Mesenteric fat pad (tissue), 1 donor: ENCODE measurements around the gene CNN2. TPM values are rescaled to one million over a fixed set of nuclear protein-coding genes. Genes with fewer than 3 reads are reported as not detected.

Experiments used
- DNase-seq: peaks from one replicate; pipeline ENCODE4 v3.0.0-alpha.2; 2020; ENCODE audit warnings: low spot score
- total RNA-seq: library from RNA; stranded (reverse); fragmentation: NEBNext Ultra II Directional; extraction: Animal tissue kit (Norgen Biotek cat#: 25700); gene quantifications from one replicate; pipeline ENCODE4 v1.2.1, GENCODE V29; 2021
- donor health status: DM: yes; HTN: yes; CAD: no.

CNN2 gene
- total RNA-seq, 1 donor from 2014 or later = 124 TPM

- no peak for DNase-seq
These were observed 38.5 kb downstream of the CNN2 start for GRCh38 chr19:1064661-1065605.

GRCh38 chr19:1065606-1066109 lies 39.2 kb downstream of the CNN2 start:
- DNase-seq = no peak

GRCh38 chr19:1066251-1066747 lies 39.9 kb downstream of the CNN2 start:
- no peak for DNase-seq

GRCh38 chr19:1066748-1067340 lies 40.4 kb downstream of the CNN2 start, which contains the start of gene ARHGAP45:
TSS of gene ARHGAP45 (plus strand) at chr19:1067167. CDS start at chr19:1067406, 239 bp downstream.
- DNase-seq = no peak

- no peak for DNase-seq
These were observed 41.0 kb downstream of the CNN2 start for GRCh38 chr19:1067341-1067957.

- no peak for DNase-seq
These were observed 41.9 kb downstream of the CNN2 start for GRCh38 chr19:1068009-1069001.

GRCh38 chr19:1069009-1069779 lies 42.8 kb downstream of the CNN2 start:
- DNase-seq = no peak

- no peak for DNase-seq
These were observed 44.1 kb downstream of the CNN2 start for GRCh38 chr19:1070576-1070930.

GRCh38 chr19:1070931-1071791 lies 44.8 kb downstream of the CNN2 start:
- no peak for DNase-seq

- DNase-seq = no peak
These were observed 46.1 kb downstream of the CNN2 start for GRCh38 chr19:1072371-1073015.

- DNase-seq = no peak
These were observed 46.9 kb downstream of the CNN2 start for GRCh38 chr19:1073063-1073955.

- no peak for DNase-seq
These were observed 47.6 kb downstream of the CNN2 start for GRCh38 chr19:1073956-1074517.

- peak; percentile 94 for DNase-seq
These were observed 48.3 kb downstream of the CNN2 start for GRCh38 chr19:1074544-1075283.

- DNase-seq = no peak
These were observed 49.6 kb downstream of the CNN2 start for GRCh38 chr19:1076046-1076386.

GRCh38 chr19:1076951-1077350 lies 50.5 kb downstream of the CNN2 start:
- DNase-seq = no peak

- DNase-seq = no peak
These were observed 53.2 kb downstream of the CNN2 start for GRCh38 chr19:1079566-1080111.
